ENCODE results near the gene CENPP. TPM values are rescaled to one million over a fixed set of nuclear protein-coding genes. Genes with fewer than 3 reads are reported as not detected.

CENPP gene
- total RNA-seq, 1 donor from 2014 or later, result 7.7 TPM

GRCh38 chr9:92342825-92343488, 17.2 kb downstream of the CENPP start:
- H3K4me1 Mint-ChIP-seq (ENCODE audit: low read depth), result peaks cover 42% of the 10 kb centered on the region
- DNase-seq (ENCODE audit: low spot score), result no peak
- peak overlapping the region; percentile 66 for H3K27ac Mint-ChIP-seq (ENCODE audit: unreplicated experiment)
- peak; percentile 88 for TF ChIP-seq CTCF (IDR thresholded peaks at IDR 0.05)
- peaks cover 25% of the 10 kb centered on the region for H3K36me3 Mint-ChIP-seq (ENCODE audit: low read depth)
- no peak overlapping the region for H3K4me3 Mint-ChIP-seq (ENCODE audit: unreplicated experiment)
- no peaks in the 10 kb centered on the region for H3K27me3 Mint-ChIP-seq (ENCODE audit: low read depth)
- peaks cover 4% of the 10 kb centered on the region for H3K9me3 Mint-ChIP-seq (ENCODE audit: low read depth)

GRCh38 chr9:92345582-92345981, 19.8 kb downstream of the CENPP start:
- DNase-seq (ENCODE audit: low spot score), result no peak
- peaks cover 22% of the 10 kb centered on the region for H3K36me3 Mint-ChIP-seq (ENCODE audit: low read depth)
- H3K4me3 Mint-ChIP-seq (ENCODE audit: unreplicated experiment), result no peak overlapping the region
- H3K4me1 Mint-ChIP-seq (ENCODE audit: low read depth), result peaks cover 61% of the 10 kb centered on the region
- no peaks in the 10 kb centered on the region for H3K27me3 Mint-ChIP-seq (ENCODE audit: low read depth)
- H3K9me3 Mint-ChIP-seq (ENCODE audit: low read depth), result peaks cover 8% of the 10 kb centered on the region
- no peak for TF ChIP-seq CTCF (IDR thresholded peaks at IDR 0.05)
- no peak overlapping the region for H3K27ac Mint-ChIP-seq (ENCODE audit: unreplicated experiment)

GRCh38 chr9:92349771-92350739, 24.3 kb downstream of the CENPP start:
- Mint-ChIP-seq H3K4me1 (ENCODE audit: low read depth) (peaks cover 58% of the 10 kb centered on the region), H3K27me3 (ENCODE audit: low read depth) (no peaks in the 10 kb centered on the region), H3K36me3 (ENCODE audit: low read depth) (peaks cover 28% of the 10 kb centered on the region), H3K9me3 (ENCODE audit: low read depth) (peaks cover 19% of the 10 kb centered on the region), H3K27ac (ENCODE audit: unreplicated experiment) (peak overlapping the region; percentile 89), H3K4me3 (ENCODE audit: unreplicated experiment) (no peak overlapping the region)
- no peak for TF ChIP-seq CTCF (IDR thresholded peaks at IDR 0.05)
- DNase-seq (ENCODE audit: low spot score), result no peak

GRCh38 chr9:92350740-92351133, 25.0 kb downstream of the CENPP start:
- Mint-ChIP-seq H3K4me3 (ENCODE audit: unreplicated experiment) (no peak overlapping the region), H3K27ac (ENCODE audit: unreplicated experiment) (peak overlapping the region; percentile 89), H3K4me1 (ENCODE audit: low read depth) (peaks cover 64% of the 10 kb centered on the region), H3K27me3 (ENCODE audit: low read depth) (no peaks in the 10 kb centered on the region), H3K9me3 (ENCODE audit: low read depth) (peaks cover 23% of the 10 kb centered on the region), H3K36me3 (ENCODE audit: low read depth) (peaks cover 28% of the 10 kb centered on the region)
- no peak for DNase-seq (ENCODE audit: low spot score)
- no peak for TF ChIP-seq CTCF (IDR thresholded peaks at IDR 0.05)

- peaks cover 34% of the 10 kb centered on the region for H3K9me3 Mint-ChIP-seq (ENCODE audit: low read depth)
- H3K4me1 Mint-ChIP-seq (ENCODE audit: low read depth), result peaks cover 58% of the 10 kb centered on the region
- H3K27ac Mint-ChIP-seq (ENCODE audit: unreplicated experiment), result no peak overlapping the region
- H3K27me3 Mint-ChIP-seq (ENCODE audit: low read depth), result no peaks in the 10 kb centered on the region
- H3K4me3 Mint-ChIP-seq (ENCODE audit: unreplicated experiment), result no peak overlapping the region
- H3K36me3 Mint-ChIP-seq (ENCODE audit: low read depth), result peaks cover 27% of the 10 kb centered on the region
- no peak for DNase-seq (ENCODE audit: low spot score)
- no peak for TF ChIP-seq CTCF (IDR thresholded peaks at IDR 0.05)
These were observed 27.3 kb downstream of the CENPP start for GRCh38 chr9:92353051-92353450.
